Measurements from ENCODE around the gene C14orf180. TPM values are rescaled to one million over a fixed set of nuclear protein-coding genes. Genes with fewer than 3 reads are reported as not detected.

Gene C14orf180
- total and polyA plus RNA-seq, 2 of the 8 experiments (the other 6 are each of a cell fraction or from before 2014, with no cell fraction given), result not detected

DNA sequence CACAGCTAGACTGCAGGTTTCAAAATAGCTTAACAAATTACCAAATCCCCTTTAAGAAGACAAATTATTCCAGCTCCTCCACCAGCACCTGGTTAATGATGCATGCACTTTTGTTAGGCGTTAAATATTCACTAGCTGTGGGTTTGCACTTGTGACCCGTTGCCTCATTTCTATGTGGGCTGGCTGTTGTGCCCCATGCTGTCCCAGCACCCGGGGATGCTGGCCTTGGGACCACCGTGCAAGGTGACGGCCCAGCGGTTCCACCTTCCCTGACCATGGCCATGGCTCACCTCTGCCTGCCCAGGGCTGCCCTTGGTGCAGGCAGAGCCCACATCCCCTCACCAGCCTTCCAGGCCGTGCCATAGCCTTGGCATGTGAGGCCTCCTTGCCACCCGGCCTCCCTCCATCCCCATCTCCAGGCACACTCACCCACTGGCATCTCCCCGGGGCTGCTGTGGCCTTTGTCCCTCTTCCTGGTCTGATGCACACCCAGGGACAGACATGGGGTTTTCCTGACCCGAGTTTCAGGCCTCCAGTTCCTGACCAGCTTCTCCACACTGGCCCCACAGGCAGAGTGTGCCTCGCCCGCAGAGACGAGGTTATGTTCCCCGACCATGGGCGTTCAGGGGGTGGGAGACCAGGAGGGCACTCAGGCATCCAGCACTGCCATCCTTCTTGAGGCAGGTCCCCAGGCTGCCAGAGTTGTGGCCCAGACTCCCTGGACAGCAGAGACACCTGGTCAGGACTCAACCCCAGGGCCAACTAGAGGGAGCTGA lies 20.3 kb upstream of the C14orf180 start:
- ChIA-PET CTCF (ENCODE audit: partially characterized antibody) (interaction anchor here (0.9 to 1.0 kb wide), 2 partner anchors 50 to 373 kb away, joined by 3 read pairs; no protein-coding TSS in a partner anchor), POLR2A (ENCODE audit: partially characterized antibody) (no interaction called here)
- Histone ChIP-seq H2BK120ac (replicated peaks; ENCODE audit: low read depth, low read length) (no peak overlapping the region), H2AFZ (ENCODE audit: low read length) (no peak overlapping the region), H4K91ac (replicated peaks; ENCODE audit: insufficient read length, low read length) (peak overlapping the region; percentile 30), H2AK5ac (ENCODE audit: low read depth, low read length) (no peak overlapping the region), H3K36me3 (ENCODE audit: control insufficient read depth in 2 of 4, insufficient read depth in 4 of 4, low read length in 3 of 4) (no peaks in the 10 kb centered on the region), H3K4me2 (ENCODE audit: insufficient read depth in 1 of 2, low read depth in 2 of 2, low read length in 2 of 2) (no peak overlapping the region), H3K4ac (replicated peaks; ENCODE audit: insufficient read length, low read depth, low read length) (no peak overlapping the region), H2BK12ac (ENCODE audit: low read depth, low read length) (no peak overlapping the region), H3K79me2 (ENCODE audit: control insufficient read depth in 1 of 2, insufficient read depth in 2 of 2, low read length in 2 of 2) (no peaks in the 10 kb centered on the region), H2BK5ac (ENCODE audit: low read depth, low read length) (no peak overlapping the region), H3K4me3 (ENCODE audit: extremely low read depth in 1 of 4, insufficient read depth in 2 of 4, low read depth in 3 of 4, low read length in 4 of 4) (no peak overlapping the region), H3K14ac (ENCODE audit: insufficient read length) (no peak overlapping the region), H4K20me1 (replicated peaks in 1 of 2; ENCODE audit: control insufficient read depth in 1 of 2, insufficient read depth in 2 of 2, low read length in 2 of 2) (peaks cover 0 to 3% of the 10 kb centered on the region in 2 experiments), H3K4me1 (replicated peaks in 1 of 4; ENCODE audit: control insufficient read depth in 3 of 4, insufficient read depth in 4 of 4, low read length in 3 of 4) (peaks cover 0 to 6% (median under 1%) of the 10 kb centered on the region in 4 experiments; a peak in 2 of 7 replicates), H3K9me3 (ENCODE audit: insufficient read depth in 2 of 2, low read depth in 1 of 2, low read length in 1 of 2) (no peaks in the 10 kb centered on the region), H3K27me3 (replicated peaks in 1 of 4; ENCODE audit: control insufficient read depth in 3 of 4, extremely low read depth in 1 of 4, insufficient read depth in 3 of 4, low read length in 3 of 4) (no peaks in the 10 kb centered on the region; a peak in 2 of 7 replicates), H3K23me2 (ENCODE audit: low read depth, low read length) (no peaks in the 10 kb centered on the region), H3K9ac (replicated peaks in 1 of 4; ENCODE audit: extremely low read depth in 1 of 4, low read depth in 3 of 4, low read length in 3 of 4) (no peak overlapping the region), H2BK15ac (ENCODE audit: low read length) (no peak overlapping the region), H3K23ac (ENCODE audit: insufficient read length) (no peak overlapping the region), H4K5ac (ENCODE audit: insufficient read length, low read depth, low read length) (no peak overlapping the region), H3K27ac (ENCODE audit: low read depth, low read length) (no peak overlapping the region), H4K8ac (ENCODE audit: extremely low read depth, insufficient read depth, low read length) (no peak overlapping the region), H2BK20ac (ENCODE audit: low read length) (no peak overlapping the region), H3K56ac (replicated peaks; ENCODE audit: insufficient read length, low read depth, low read length) (no peak overlapping the region), H3K79me1 (ENCODE audit: low read depth, low read length) (no peaks in the 10 kb centered on the region), H3K18ac (ENCODE audit: extremely low read depth, low read length) (no peak overlapping the region; the same call in 1 of the 2 replicates)
- no peak for DNase-seq (ENCODE audit: low read depth in 1 of 2, low spot score in 2 of 2)
- no peak for FAIRE-seq
- WGBS, 2 experiments (ENCODE audit: extremely low coverage in 1 of 2, insufficient coverage in 1 of 2, insufficient read length in 1 of 2, insufficient replicate concordance in 2 of 2, low coverage in 1 of 2, low lambda C conversion rate in 2 of 2, missing lambda C conversion rate in 1 of 2), result 91% methylated on average over 15 of the region's 15 CpGs; no CpG with 5 or more reads in 1 of the 2 experiments
- TF ChIP-seq E2F6 (IDR thresholded peaks at IDR 0.05) (no peak), HDAC2 (IDR thresholded peaks at IDR 0.05; ENCODE audit: borderline replicate concordance in 1 of 2, low read depth in 2 of 2, low read length in 2 of 2) (no peak), GABPA (IDR thresholded peaks at IDR 0.05; ENCODE audit: borderline replicate concordance, insufficient read depth, low read length) (no peak), CHD1 (IDR thresholded peaks at IDR 0.05; ENCODE audit: low read depth, low read length) (no peak), TBP (IDR thresholded peaks at IDR 0.05; ENCODE audit: low read depth, low read length) (no peak), SRF (IDR thresholded peaks at IDR 0.05; ENCODE audit: low read depth, low read length) (no peak), YY1 (IDR thresholded peaks at IDR 0.05; ENCODE audit: low read depth, low read length) (no peak), KDM5A (IDR thresholded peaks at IDR 0.05; ENCODE audit: low read length) (no peak), EGR1 (IDR thresholded peaks at IDR 0.05; ENCODE audit: borderline replicate concordance, low read depth, low read length) (no peak)
- TF ChIP-seq, protein P1, sequence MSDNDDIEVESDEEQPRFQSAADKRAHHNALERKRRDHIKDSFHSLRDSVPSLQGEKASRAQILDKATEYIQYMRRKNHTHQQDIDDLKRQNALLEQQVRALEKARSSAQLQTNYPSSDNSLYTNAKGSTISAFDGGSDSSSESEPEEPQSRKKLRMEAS (IDR thresholded peaks at IDR 0.05), result no peak
